ENCODE data around the gene C22orf39.
A peak's percentile ranks its signal among the peaks of the same experiment; 100 is the strongest.

Gene C22orf39

GRCh38 chr22:19411690-19412045 is 35.8 kb downstream of the C22orf39 start:
- no peak overlapping the region for H3K4me3 ChIP-seq (ENCODE audit: low read length)

GRCh38 chr22:19410941-19411689 is 36.4 kb downstream of the C22orf39 start:
- no peak for DNase-seq (ENCODE audit: low read depth)
- TF ChIP-seq CTCF (conservative IDR thresholded peaks at IDR 0.05; ENCODE audit: low read length) = no peak
- no peak overlapping the region for H3K4me3 ChIP-seq (ENCODE audit: low read length)

More at GRCh38 chr22:19411690-19412045, 35.8 kb downstream of the C22orf39 start:
- no peak for TF ChIP-seq CTCF (conservative IDR thresholded peaks at IDR 0.05; ENCODE audit: low read length)
- DNase-seq (ENCODE audit: low read depth) = no peak

- TF ChIP-seq CTCF (conservative IDR thresholded peaks at IDR 0.05; ENCODE audit: low read length) = no peak
- no peak overlapping the region for H3K4me3 ChIP-seq (ENCODE audit: low read length)
- peak; percentile 32 for DNase-seq (ENCODE audit: low read depth)
Measured at GRCh38 chr22:19407649-19408606, 39.6 kb downstream of the C22orf39 start.

- DNase-seq (ENCODE audit: low read depth) = no peak
- no peak overlapping the region for H3K4me3 ChIP-seq (ENCODE audit: low read length)
- TF ChIP-seq CTCF (conservative IDR thresholded peaks at IDR 0.05; ENCODE audit: low read length) = no peak
Measured at GRCh38 chr22:19406846-19407245, 40.7 kb downstream of the C22orf39 start.

GRCh38 chr22:19406281-19406811 is 41.2 kb downstream of the C22orf39 start:
- TF ChIP-seq CTCF (conservative IDR thresholded peaks at IDR 0.05; ENCODE audit: low read length) = no peak
- no peak for DNase-seq (ENCODE audit: low read depth)

GRCh38 chr22:19405652-19406051 is 41.9 kb downstream of the C22orf39 start:
- no peak for DNase-seq (ENCODE audit: low read depth)
- no peak for TF ChIP-seq CTCF (conservative IDR thresholded peaks at IDR 0.05; ENCODE audit: low read length)

More at GRCh38 chr22:19406281-19406811, 41.2 kb downstream of the C22orf39 start:
- no peak overlapping the region for H3K4me3 ChIP-seq (ENCODE audit: low read length)

More at GRCh38 chr22:19405652-19406051, 41.9 kb downstream of the C22orf39 start:
- no peak overlapping the region for H3K4me3 ChIP-seq (ENCODE audit: low read length)

Measured in AG10803 (cell line).